Retinal pigment epithelial cell (primary cell): ENCODE measurements around the gene SLC36A4.

Source experiments
- DNase-seq: peaks from one replicate; pipeline ENCODE4 v3.0.0-alpha.2; 2010; ENCODE audit warnings: low read depth
- H3K4me3 ChIP-seq: 2 replicates; pipeline ENCODE4 v1.5.1; 2011; ENCODE audit warnings: mild to moderate bottlenecking, low read length, control low read depth, moderate library complexity
- CTCF ChIP-seq: conservative IDR thresholded peaks from 2 replicates; pipeline ENCODE4 v1.5.1; 2011; ENCODE audit warnings: low read depth, low read length, control low read depth, inconsistent platforms

The SLC36A4 gene

GRCh38 chr11:93145390-93145915 is 52.3 kb downstream of the SLC36A4 start:
- no peak overlapping the region for H3K4me3 ChIP-seq
- DNase-seq = no peak
- no peak for TF ChIP-seq CTCF

GRCh38 chr11:93143800-93144199 is 54.0 kb downstream of the SLC36A4 start:
- H3K4me3 ChIP-seq = no peak overlapping the region
- TF ChIP-seq CTCF = no peak
- no peak for DNase-seq

DNA sequence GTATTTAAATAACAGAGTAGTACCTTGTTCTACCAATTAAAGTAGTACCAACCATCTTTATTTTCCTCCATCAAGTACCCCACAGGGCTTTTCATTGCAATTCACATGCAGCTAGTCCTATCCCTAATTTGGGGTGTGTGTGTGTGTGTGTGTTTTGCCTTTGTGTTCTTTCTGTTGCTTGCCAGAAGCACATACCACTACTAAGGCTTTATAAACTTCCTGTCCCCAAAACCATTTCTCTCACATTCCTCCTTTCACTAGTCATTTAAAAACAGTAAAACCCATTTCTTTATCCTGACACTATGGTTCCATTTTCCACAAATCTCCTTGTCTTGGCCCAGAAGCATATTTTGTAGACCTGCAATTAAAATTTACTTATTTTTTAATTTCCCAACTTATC is 54.6 kb downstream of the SLC36A4 start:
- no peak overlapping the region for H3K4me3 ChIP-seq
- TF ChIP-seq CTCF = no peak
- no peak for DNase-seq

- H3K4me3 ChIP-seq = no peak overlapping the region
- no peak for DNase-seq
Measured at GRCh38 chr11:93133488-93134109, 64.2 kb downstream of the SLC36A4 start.

GRCh38 chr11:93132836-93133235 is 65.0 kb downstream of the SLC36A4 start:
- H3K4me3 ChIP-seq = no peak overlapping the region
- no peak for DNase-seq
- TF ChIP-seq CTCF = no peak

More at GRCh38 chr11:93133488-93134109, 64.2 kb downstream of the SLC36A4 start:
- TF ChIP-seq CTCF = no peak

GRCh38 chr11:93131709-93132108 is 66.1 kb downstream of the SLC36A4 start:
- no peak for DNase-seq
- no peak for TF ChIP-seq CTCF
- H3K4me3 ChIP-seq = no peak overlapping the region

GRCh38 chr11:93128574-93128973 is 69.2 kb downstream of the SLC36A4 start:
- no peak overlapping the region for H3K4me3 ChIP-seq
- no peak for TF ChIP-seq CTCF
- DNase-seq = no peak
